ENCODE measurements around the gene HS6ST2. TPM values are rescaled to one million over a fixed set of nuclear protein-coding genes. Genes with fewer than 3 reads are reported as not detected.

The HS6ST2 gene
- total and polyA plus RNA-seq, 2 donors = 1.3 to 1.8 TPM

DNA sequence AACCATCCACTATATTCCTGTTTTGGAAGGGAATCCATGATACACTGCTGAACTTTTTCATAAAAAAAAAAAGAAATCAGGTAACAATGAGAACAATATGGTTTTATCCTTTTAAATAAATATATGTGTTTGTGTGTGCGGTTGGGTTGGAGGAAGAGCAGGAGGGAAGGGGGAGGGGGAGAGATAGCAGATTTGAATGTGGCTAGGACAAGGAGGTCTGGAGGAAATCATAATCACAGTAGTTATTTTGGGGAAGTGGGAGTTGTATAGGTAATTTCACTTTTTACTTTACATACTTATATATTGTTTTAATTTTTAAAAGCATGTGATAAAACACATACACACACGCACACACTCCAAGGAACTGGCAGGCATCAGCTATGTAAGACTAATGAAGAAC is 335.1 kb downstream of the HS6ST2 start:
- no peak for DNase-seq (ENCODE audit: low read depth in 6 of 9, low spot score in 9 of 9)
- Histone ChIP-seq H3K4me1 (ENCODE audit: control insufficient read depth in 2 of 2, insufficient read depth in 2 of 2, low read length in 2 of 2) (no peaks in the 10 kb centered on the region), H3K9me3 (ENCODE audit: control insufficient read depth in 2 of 2, insufficient read depth in 1 of 2, low read length in 1 of 2) (no peaks in the 10 kb centered on the region), H3K27me3 (ENCODE audit: control insufficient read depth in 2 of 2, insufficient read depth in 1 of 2, low read length in 1 of 2) (no peaks in the 10 kb centered on the region), H3K27ac (ENCODE audit: low read depth in 1 of 2, low read length in 1 of 2) (no peak overlapping the region), H3K4me3 (ENCODE audit: low read length in 2 of 2) (no peak overlapping the region), H3K36me3 (ENCODE audit: control insufficient read depth in 2 of 2, insufficient read depth in 2 of 2, low read length in 1 of 2) (no peaks in the 10 kb centered on the region)
- WGBS = 40% methylated on average over 2 of the region's 2 CpGs

DNA sequence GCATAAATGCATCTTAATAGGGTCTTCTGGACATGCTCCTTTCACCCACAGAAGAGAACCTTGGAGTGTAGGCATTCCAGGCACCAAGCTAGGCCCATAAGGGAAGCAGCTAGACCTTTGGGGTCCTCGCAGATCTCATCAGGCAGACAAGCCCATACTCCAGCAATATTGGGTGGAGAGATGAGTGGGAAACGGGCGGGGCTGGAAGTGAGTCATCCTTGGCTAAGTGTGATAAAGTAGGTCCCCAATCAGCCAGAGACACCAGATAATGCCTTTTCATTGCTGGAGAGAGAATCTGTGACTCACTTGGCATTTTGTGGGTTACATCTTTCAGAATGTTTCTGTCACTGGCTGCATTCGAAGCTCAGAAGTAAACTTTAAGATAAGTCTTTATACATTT is 336.3 kb downstream of the HS6ST2 start:
- no peaks in the 10 kb centered on the region for H3K9me3 ChIP-seq (ENCODE audit: control insufficient read depth in 2 of 2, insufficient read depth in 1 of 2, low read length in 1 of 2)
- no peak for DNase-seq (ENCODE audit: low read depth in 6 of 9, low spot score in 9 of 9)
- H3K27me3 ChIP-seq (ENCODE audit: control insufficient read depth in 2 of 2, insufficient read depth in 1 of 2, low read length in 1 of 2) = no peaks in the 10 kb centered on the region
- H3K27ac ChIP-seq (ENCODE audit: low read depth in 1 of 2, low read length in 1 of 2) = no peak overlapping the region
- H3K4me1 ChIP-seq (ENCODE audit: control insufficient read depth in 2 of 2, insufficient read depth in 2 of 2, low read length in 2 of 2) = no peaks in the 10 kb centered on the region
- H3K36me3 ChIP-seq (ENCODE audit: control insufficient read depth in 2 of 2, insufficient read depth in 2 of 2, low read length in 1 of 2) = no peaks in the 10 kb centered on the region
- no peak overlapping the region for H3K4me3 ChIP-seq (ENCODE audit: low read length in 2 of 2)
- WGBS = 85% methylated on average over 4 of the region's 4 CpGs

DNA sequence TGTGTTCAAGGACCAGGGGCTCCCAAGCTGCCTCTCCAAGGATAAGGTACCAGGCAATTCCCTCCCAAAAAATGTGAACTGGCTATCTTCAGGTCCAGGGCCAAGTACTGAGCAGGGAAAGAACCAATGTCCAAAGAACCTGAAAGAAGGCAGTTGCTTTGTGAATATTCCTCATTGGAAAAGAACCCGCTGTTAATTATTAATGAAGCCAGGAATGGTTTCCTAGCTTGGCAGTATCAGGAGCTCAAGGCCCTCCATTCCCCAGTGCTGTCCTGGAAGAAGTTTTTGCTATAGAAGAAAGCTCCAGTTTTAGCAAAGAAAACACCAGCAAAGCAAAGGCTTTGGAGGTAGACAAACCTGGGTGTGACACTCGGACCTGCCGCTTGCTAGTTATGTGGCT is 339.6 kb downstream of the HS6ST2 start:
- no peaks in the 10 kb centered on the region for H3K36me3 ChIP-seq (ENCODE audit: control insufficient read depth in 2 of 2, insufficient read depth in 2 of 2, low read length in 1 of 2)
- 97% methylated on average over 3 of the region's 3 CpGs for WGBS
- no peak overlapping the region for H3K27ac ChIP-seq (ENCODE audit: low read depth in 1 of 2, low read length in 1 of 2)
- no peak for DNase-seq (ENCODE audit: low read depth in 6 of 9, low spot score in 9 of 9)
- no peak overlapping the region for H3K4me3 ChIP-seq (ENCODE audit: low read length in 2 of 2)
- no peaks in the 10 kb centered on the region for H3K27me3 ChIP-seq (ENCODE audit: control insufficient read depth in 2 of 2, insufficient read depth in 1 of 2, low read length in 1 of 2)
- H3K9me3 ChIP-seq (ENCODE audit: control insufficient read depth in 2 of 2, insufficient read depth in 1 of 2, low read length in 1 of 2) = no peaks in the 10 kb centered on the region
- no peaks in the 10 kb centered on the region for H3K4me1 ChIP-seq (ENCODE audit: control insufficient read depth in 2 of 2, insufficient read depth in 2 of 2, low read length in 2 of 2)

DNA sequence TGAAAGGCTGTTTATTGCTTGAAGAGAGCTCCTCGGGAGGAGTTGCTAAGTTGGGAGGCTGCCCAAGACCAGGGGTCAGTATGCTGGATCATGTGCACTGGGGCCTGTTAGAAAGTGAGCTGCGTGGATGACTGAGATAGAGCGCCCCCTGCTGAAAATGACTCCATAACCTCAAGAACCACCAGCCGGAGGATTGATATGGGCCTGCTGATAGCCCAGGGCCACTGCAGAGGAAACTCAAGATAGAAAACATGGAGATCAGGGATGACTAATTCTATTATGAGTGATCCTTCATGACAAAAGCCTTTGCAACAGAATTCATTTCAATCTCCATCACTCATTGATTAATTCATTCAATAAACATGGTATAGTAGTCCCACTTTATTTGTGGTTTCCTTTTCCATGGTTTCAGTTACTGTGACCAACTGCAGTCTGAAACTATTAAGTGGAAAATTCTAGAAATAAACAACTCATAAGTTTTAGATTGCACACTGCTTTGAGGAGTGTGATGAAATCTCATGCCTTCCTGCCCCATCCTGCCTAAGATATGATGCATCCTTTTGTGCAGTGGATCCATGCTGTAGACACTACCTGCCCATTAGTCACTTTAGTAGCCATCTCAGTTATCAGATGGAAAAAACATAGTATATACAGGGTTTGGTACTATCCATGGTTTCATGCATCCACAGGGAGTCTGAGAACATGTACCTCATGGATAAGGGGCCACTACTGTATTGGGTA is 342.9 kb downstream of the HS6ST2 start:
- Histone ChIP-seq H3K36me3 (ENCODE audit: control insufficient read depth in 2 of 2, insufficient read depth in 2 of 2, low read length in 1 of 2) (no peaks in the 10 kb centered on the region), H3K27me3 (ENCODE audit: control insufficient read depth in 2 of 2, insufficient read depth in 1 of 2, low read length in 1 of 2) (no peaks in the 10 kb centered on the region), H3K4me1 (ENCODE audit: control insufficient read depth in 2 of 2, insufficient read depth in 2 of 2, low read length in 2 of 2) (no peaks in the 10 kb centered on the region), H3K9me3 (ENCODE audit: control insufficient read depth in 2 of 2, insufficient read depth in 1 of 2, low read length in 1 of 2) (no peaks in the 10 kb centered on the region), H3K4me3 (ENCODE audit: low read length in 2 of 2) (no peak overlapping the region), H3K27ac (ENCODE audit: low read depth in 1 of 2, low read length in 1 of 2) (no peak overlapping the region)
- DNase-seq (ENCODE audit: low read depth in 6 of 9, low spot score in 9 of 9) = peak; percentile 11 to 62 (median 22)
- WGBS = 39% methylated on average over 4 of the region's 4 CpGs

DNA sequence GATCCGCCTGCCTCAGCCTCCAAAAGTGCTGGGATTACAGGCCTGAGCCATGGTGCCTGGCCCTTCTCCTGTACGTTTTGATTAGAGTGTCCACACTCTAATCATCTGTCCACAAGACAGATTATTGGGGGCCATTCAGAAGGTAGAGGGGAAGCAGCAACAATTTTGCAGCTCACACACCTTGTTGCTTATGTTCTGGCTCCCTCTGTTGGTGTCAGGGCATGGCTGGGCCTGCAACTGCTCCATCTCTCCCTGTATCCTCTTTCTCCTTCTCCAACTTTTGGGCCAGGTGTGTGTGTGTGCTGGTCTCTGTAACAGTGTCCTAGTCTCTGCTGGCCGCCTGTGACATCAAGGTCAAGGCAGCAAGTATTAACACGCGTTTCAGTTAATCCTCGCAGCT is 344.1 kb downstream of the HS6ST2 start:
- Histone ChIP-seq H3K27ac (ENCODE audit: low read depth in 1 of 2, low read length in 1 of 2) (no peak overlapping the region), H3K4me1 (ENCODE audit: control insufficient read depth in 2 of 2, insufficient read depth in 2 of 2, low read length in 2 of 2) (no peaks in the 10 kb centered on the region), H3K4me3 (ENCODE audit: low read length in 2 of 2) (no peak overlapping the region), H3K36me3 (ENCODE audit: control insufficient read depth in 2 of 2, insufficient read depth in 2 of 2, low read length in 1 of 2) (no peaks in the 10 kb centered on the region), H3K9me3 (ENCODE audit: control insufficient read depth in 2 of 2, insufficient read depth in 1 of 2, low read length in 1 of 2) (no peaks in the 10 kb centered on the region), H3K27me3 (ENCODE audit: control insufficient read depth in 2 of 2, insufficient read depth in 1 of 2, low read length in 1 of 2) (no peaks in the 10 kb centered on the region)
- DNase-seq (ENCODE audit: low read depth in 6 of 9, low spot score in 9 of 9) = no peak
- over 99% methylated on average over 6 of the region's 6 CpGs for WGBS

DNA sequence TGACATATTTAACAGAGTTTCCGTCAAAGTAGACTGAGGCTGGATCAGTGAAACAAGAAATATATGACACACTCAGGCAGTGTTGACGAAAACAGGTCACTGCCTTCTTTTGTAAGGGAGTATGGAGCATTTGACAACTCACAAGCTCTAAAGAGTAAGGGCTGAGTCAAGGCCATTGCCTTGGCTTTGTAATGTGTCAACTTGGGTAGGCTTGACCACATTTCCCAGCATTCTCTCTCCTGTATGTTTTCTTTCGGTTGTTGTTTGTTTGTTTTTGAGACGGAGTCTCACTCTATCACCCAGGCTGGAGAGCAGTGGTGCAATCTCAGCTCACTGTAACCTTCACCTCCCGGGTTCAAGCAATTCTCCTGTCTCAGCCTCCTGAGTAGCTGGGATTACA is 344.6 kb downstream of the HS6ST2 start:
- no peaks in the 10 kb centered on the region for H3K27me3 ChIP-seq (ENCODE audit: control insufficient read depth in 2 of 2, insufficient read depth in 1 of 2, low read length in 1 of 2)
- no peaks in the 10 kb centered on the region for H3K4me1 ChIP-seq (ENCODE audit: control insufficient read depth in 2 of 2, insufficient read depth in 2 of 2, low read length in 2 of 2)
- no peaks in the 10 kb centered on the region for H3K9me3 ChIP-seq (ENCODE audit: control insufficient read depth in 2 of 2, insufficient read depth in 1 of 2, low read length in 1 of 2)
- H3K27ac ChIP-seq (ENCODE audit: low read depth in 1 of 2, low read length in 1 of 2) = no peak overlapping the region
- no peak overlapping the region for H3K4me3 ChIP-seq (ENCODE audit: low read length in 2 of 2)
- 97% methylated on average over 5 of the region's 5 CpGs for WGBS
- DNase-seq (ENCODE audit: low read depth in 6 of 9, low spot score in 9 of 9) = no peak
- no peaks in the 10 kb centered on the region for H3K36me3 ChIP-seq (ENCODE audit: control insufficient read depth in 2 of 2, insufficient read depth in 2 of 2, low read length in 1 of 2)

GRCh38 chrX:132612821-132613564 is 345.4 kb downstream of the HS6ST2 start:
- DNase-seq (ENCODE audit: low read depth in 6 of 9, low spot score in 9 of 9) = peak in 6 of 9 donors; percentile 2 to 41 (median 20)
- H3K4me1 ChIP-seq (ENCODE audit: control insufficient read depth in 2 of 2, insufficient read depth in 2 of 2, low read length in 2 of 2) = no peaks in the 10 kb centered on the region
- no peaks in the 10 kb centered on the region for H3K9me3 ChIP-seq (ENCODE audit: control insufficient read depth in 2 of 2, insufficient read depth in 1 of 2, low read length in 1 of 2)
- H3K4me3 ChIP-seq (ENCODE audit: low read length in 2 of 2) = no peak overlapping the region
- no peak overlapping the region for H3K27ac ChIP-seq (ENCODE audit: low read depth in 1 of 2, low read length in 1 of 2)
- no peaks in the 10 kb centered on the region for H3K27me3 ChIP-seq (ENCODE audit: control insufficient read depth in 2 of 2, insufficient read depth in 1 of 2, low read length in 1 of 2)
- no peaks in the 10 kb centered on the region for H3K36me3 ChIP-seq (ENCODE audit: control insufficient read depth in 2 of 2, insufficient read depth in 2 of 2, low read length in 1 of 2)
- 71% methylated on average over 10 of the region's 10 CpGs for WGBS

- no peak for DNase-seq (ENCODE audit: low read depth in 6 of 9, low spot score in 9 of 9)
- Histone ChIP-seq H3K9me3 (ENCODE audit: control insufficient read depth in 2 of 2, insufficient read depth in 1 of 2, low read length in 1 of 2) (no peaks in the 10 kb centered on the region), H3K27ac (ENCODE audit: low read depth in 1 of 2, low read length in 1 of 2) (no peak overlapping the region), H3K4me3 (ENCODE audit: low read length in 2 of 2) (no peak overlapping the region), H3K4me1 (ENCODE audit: control insufficient read depth in 2 of 2, insufficient read depth in 2 of 2, low read length in 2 of 2) (no peaks in the 10 kb centered on the region), H3K27me3 (ENCODE audit: control insufficient read depth in 2 of 2, insufficient read depth in 1 of 2, low read length in 1 of 2) (no peaks in the 10 kb centered on the region), H3K36me3 (ENCODE audit: control insufficient read depth in 2 of 2, insufficient read depth in 2 of 2, low read length in 1 of 2) (no peaks in the 10 kb centered on the region)
- 97% methylated on average over 4 of the region's 4 CpGs for WGBS
These were observed 347.9 kb downstream of the HS6ST2 start for GRCh38 chrX:132610536-132610935.

- 92% methylated on average over 1 of the region's 1 CpG for WGBS
- H3K9me3 ChIP-seq (ENCODE audit: control insufficient read depth in 2 of 2, insufficient read depth in 1 of 2, low read length in 1 of 2) = no peaks in the 10 kb centered on the region
- no peak overlapping the region for H3K4me3 ChIP-seq (ENCODE audit: low read length in 2 of 2)
- no peak overlapping the region for H3K27ac ChIP-seq (ENCODE audit: low read depth in 1 of 2, low read length in 1 of 2)
- no peaks in the 10 kb centered on the region for H3K4me1 ChIP-seq (ENCODE audit: control insufficient read depth in 2 of 2, insufficient read depth in 2 of 2, low read length in 2 of 2)
- no peaks in the 10 kb centered on the region for H3K36me3 ChIP-seq (ENCODE audit: control insufficient read depth in 2 of 2, insufficient read depth in 2 of 2, low read length in 1 of 2)
- no peak for DNase-seq (ENCODE audit: low read depth in 6 of 9, low spot score in 9 of 9)
- H3K27me3 ChIP-seq (ENCODE audit: control insufficient read depth in 2 of 2, insufficient read depth in 1 of 2, low read length in 1 of 2) = no peaks in the 10 kb centered on the region
These were observed 349.0 kb downstream of the HS6ST2 start for GRCh38 chrX:132609362-132609848.
